ENCODE measurements around the gene CDH23.

CDH23 gene

GRCh38 chr10:71492872-71493271 lies 96.2 kb downstream of the CDH23 start:
- peaks cover 0 to 2% of the 10 kb centered on the region in 2 donors for H3K9me3 ChIP-seq (ENCODE audit: control insufficient read depth in 1 of 2, low read length in 2 of 2)
- H3K4me3 ChIP-seq (ENCODE audit: low read depth in 1 of 2, low read length in 2 of 2): no peak overlapping the region
- H3K27ac ChIP-seq (ENCODE audit: low read depth, low read length): no peak overlapping the region
- no peaks in the 10 kb centered on the region for H3K27me3 ChIP-seq (ENCODE audit: control insufficient read depth in 1 of 2, insufficient read depth in 2 of 2, low read length in 2 of 2)
- H3K9ac ChIP-seq (ENCODE audit: low read depth in 1 of 2, low read length in 2 of 2): no peak overlapping the region
- no peaks in the 10 kb centered on the region for H3K36me3 ChIP-seq (ENCODE audit: control insufficient read depth in 1 of 2, insufficient read depth in 2 of 2, low read length in 2 of 2)
- no peaks in the 10 kb centered on the region for H3K4me1 ChIP-seq (ENCODE audit: control insufficient read depth in 1 of 2, insufficient read depth in 2 of 2, low read length in 2 of 2)

- peaks cover 0 to 2% of the 10 kb centered on the region in 2 donors for H3K9me3 ChIP-seq (ENCODE audit: control insufficient read depth in 1 of 2, low read length in 2 of 2)
These were observed 97.0 kb downstream of the CDH23 start for GRCh38 chr10:71493741-71494140.

GRCh38 chr10:71494476-71494875 lies 97.8 kb downstream of the CDH23 start:
- Histone ChIP-seq H3K27me3 (ENCODE audit: control insufficient read depth in 1 of 2, insufficient read depth in 2 of 2, low read length in 2 of 2) (no peaks in the 10 kb centered on the region), H3K9me3 (ENCODE audit: control insufficient read depth in 1 of 2, low read length in 2 of 2) (no peaks in the 10 kb centered on the region), H3K27ac (ENCODE audit: low read depth, low read length) (no peak overlapping the region), H3K36me3 (ENCODE audit: control insufficient read depth in 1 of 2, insufficient read depth in 2 of 2, low read length in 2 of 2) (no peaks in the 10 kb centered on the region), H3K9ac (ENCODE audit: low read depth in 1 of 2, low read length in 2 of 2) (no peak overlapping the region), H3K4me1 (ENCODE audit: control insufficient read depth in 1 of 2, insufficient read depth in 2 of 2, low read length in 2 of 2) (no peaks in the 10 kb centered on the region), H3K4me3 (ENCODE audit: low read depth in 1 of 2, low read length in 2 of 2) (no peak overlapping the region)

More at GRCh38 chr10:71493741-71494140, 97.0 kb downstream of the CDH23 start:
- H3K9ac ChIP-seq (ENCODE audit: low read depth in 1 of 2, low read length in 2 of 2): no peak overlapping the region
- no peak overlapping the region for H3K4me3 ChIP-seq (ENCODE audit: low read depth in 1 of 2, low read length in 2 of 2)
- H3K4me1 ChIP-seq (ENCODE audit: control insufficient read depth in 1 of 2, insufficient read depth in 2 of 2, low read length in 2 of 2): no peaks in the 10 kb centered on the region
- H3K36me3 ChIP-seq (ENCODE audit: control insufficient read depth in 1 of 2, insufficient read depth in 2 of 2, low read length in 2 of 2): no peaks in the 10 kb centered on the region
- H3K27ac ChIP-seq (ENCODE audit: low read depth, low read length): no peak overlapping the region
- no peaks in the 10 kb centered on the region for H3K27me3 ChIP-seq (ENCODE audit: control insufficient read depth in 1 of 2, insufficient read depth in 2 of 2, low read length in 2 of 2)

- H3K4me3 ChIP-seq (ENCODE audit: low read depth in 1 of 2, low read length in 2 of 2): no peak overlapping the region
- no peaks in the 10 kb centered on the region for H3K9me3 ChIP-seq (ENCODE audit: control insufficient read depth in 1 of 2, low read length in 2 of 2)
- no peaks in the 10 kb centered on the region for H3K36me3 ChIP-seq (ENCODE audit: control insufficient read depth in 1 of 2, insufficient read depth in 2 of 2, low read length in 2 of 2)
- no peaks in the 10 kb centered on the region for H3K27me3 ChIP-seq (ENCODE audit: control insufficient read depth in 1 of 2, insufficient read depth in 2 of 2, low read length in 2 of 2)
- no peaks in the 10 kb centered on the region for H3K4me1 ChIP-seq (ENCODE audit: control insufficient read depth in 1 of 2, insufficient read depth in 2 of 2, low read length in 2 of 2)
- H3K27ac ChIP-seq (ENCODE audit: low read depth, low read length): no peak overlapping the region
- H3K9ac ChIP-seq (ENCODE audit: low read depth in 1 of 2, low read length in 2 of 2): no peak overlapping the region
These were observed 98.3 kb downstream of the CDH23 start for GRCh38 chr10:71494980-71495381.

GRCh38 chr10:71496927-71497762 lies 100.4 kb downstream of the CDH23 start:
- Histone ChIP-seq H3K27ac (ENCODE audit: low read depth, low read length) (no peak overlapping the region), H3K9ac (ENCODE audit: low read depth in 1 of 2, low read length in 2 of 2) (no peak overlapping the region), H3K9me3 (ENCODE audit: control insufficient read depth in 1 of 2, low read length in 2 of 2) (no peaks in the 10 kb centered on the region), H3K27me3 (ENCODE audit: control insufficient read depth in 1 of 2, insufficient read depth in 2 of 2, low read length in 2 of 2) (no peaks in the 10 kb centered on the region), H3K4me1 (ENCODE audit: control insufficient read depth in 1 of 2, insufficient read depth in 2 of 2, low read length in 2 of 2) (no peaks in the 10 kb centered on the region), H3K36me3 (ENCODE audit: control insufficient read depth in 1 of 2, insufficient read depth in 2 of 2, low read length in 2 of 2) (no peaks in the 10 kb centered on the region), H3K4me3 (ENCODE audit: low read depth in 1 of 2, low read length in 2 of 2) (no peak overlapping the region)

- Histone ChIP-seq H3K4me3 (ENCODE audit: low read depth in 1 of 2, low read length in 2 of 2) (no peak overlapping the region), H3K27me3 (ENCODE audit: control insufficient read depth in 1 of 2, insufficient read depth in 2 of 2, low read length in 2 of 2) (no peaks in the 10 kb centered on the region), H3K4me1 (ENCODE audit: control insufficient read depth in 1 of 2, insufficient read depth in 2 of 2, low read length in 2 of 2) (no peaks in the 10 kb centered on the region), H3K9me3 (ENCODE audit: control insufficient read depth in 1 of 2, low read length in 2 of 2) (no peaks in the 10 kb centered on the region), H3K36me3 (ENCODE audit: control insufficient read depth in 1 of 2, insufficient read depth in 2 of 2, low read length in 2 of 2) (no peaks in the 10 kb centered on the region), H3K27ac (ENCODE audit: low read depth, low read length) (no peak overlapping the region), H3K9ac (ENCODE audit: low read depth in 1 of 2, low read length in 2 of 2) (no peak overlapping the region)
These were observed 101.1 kb downstream of the CDH23 start for GRCh38 chr10:71497763-71498326.

GRCh38 chr10:71501402-71501801 lies 104.7 kb downstream of the CDH23 start:
- H3K27me3 ChIP-seq (ENCODE audit: control insufficient read depth in 1 of 2, insufficient read depth in 2 of 2, low read length in 2 of 2): no peaks in the 10 kb centered on the region
- no peaks in the 10 kb centered on the region for H3K9me3 ChIP-seq (ENCODE audit: control insufficient read depth in 1 of 2, low read length in 2 of 2)
- H3K36me3 ChIP-seq (ENCODE audit: control insufficient read depth in 1 of 2, insufficient read depth in 2 of 2, low read length in 2 of 2): no peaks in the 10 kb centered on the region
- no peak overlapping the region for H3K4me3 ChIP-seq (ENCODE audit: low read depth in 1 of 2, low read length in 2 of 2)
- H3K4me1 ChIP-seq (ENCODE audit: control insufficient read depth in 1 of 2, insufficient read depth in 2 of 2, low read length in 2 of 2): no peaks in the 10 kb centered on the region
- H3K9ac ChIP-seq (ENCODE audit: low read depth in 1 of 2, low read length in 2 of 2): no peak overlapping the region
- H3K27ac ChIP-seq (ENCODE audit: low read depth, low read length): no peak overlapping the region

GRCh38 chr10:71502190-71502589 lies 105.5 kb downstream of the CDH23 start:
- Histone ChIP-seq H3K9me3 (ENCODE audit: control insufficient read depth in 1 of 2, low read length in 2 of 2) (no peaks in the 10 kb centered on the region), H3K27ac (ENCODE audit: low read depth, low read length) (no peak overlapping the region), H3K4me1 (ENCODE audit: control insufficient read depth in 1 of 2, insufficient read depth in 2 of 2, low read length in 2 of 2) (no peaks in the 10 kb centered on the region), H3K9ac (ENCODE audit: low read depth in 1 of 2, low read length in 2 of 2) (no peak overlapping the region), H3K4me3 (ENCODE audit: low read depth in 1 of 2, low read length in 2 of 2) (no peak overlapping the region), H3K27me3 (ENCODE audit: control insufficient read depth in 1 of 2, insufficient read depth in 2 of 2, low read length in 2 of 2) (no peaks in the 10 kb centered on the region), H3K36me3 (ENCODE audit: control insufficient read depth in 1 of 2, insufficient read depth in 2 of 2, low read length in 2 of 2) (no peaks in the 10 kb centered on the region)

GRCh38 chr10:71502851-71503250 lies 106.1 kb downstream of the CDH23 start:
- Histone ChIP-seq H3K36me3 (ENCODE audit: control insufficient read depth in 1 of 2, insufficient read depth in 2 of 2, low read length in 2 of 2) (no peaks in the 10 kb centered on the region), H3K27ac (ENCODE audit: low read depth, low read length) (no peak overlapping the region), H3K4me3 (ENCODE audit: low read depth in 1 of 2, low read length in 2 of 2) (no peak overlapping the region), H3K9ac (ENCODE audit: low read depth in 1 of 2, low read length in 2 of 2) (no peak overlapping the region), H3K4me1 (ENCODE audit: control insufficient read depth in 1 of 2, insufficient read depth in 2 of 2, low read length in 2 of 2) (no peaks in the 10 kb centered on the region), H3K27me3 (ENCODE audit: control insufficient read depth in 1 of 2, insufficient read depth in 2 of 2, low read length in 2 of 2) (no peaks in the 10 kb centered on the region), H3K9me3 (ENCODE audit: control insufficient read depth in 1 of 2, low read length in 2 of 2) (no peaks in the 10 kb centered on the region)

- no peaks in the 10 kb centered on the region for H3K4me1 ChIP-seq (ENCODE audit: control insufficient read depth in 1 of 2, insufficient read depth in 2 of 2, low read length in 2 of 2)
- no peak overlapping the region for H3K9ac ChIP-seq (ENCODE audit: low read depth in 1 of 2, low read length in 2 of 2)
- H3K27ac ChIP-seq (ENCODE audit: low read depth, low read length): no peak overlapping the region
- peaks cover 0 to 4% of the 10 kb centered on the region in 2 donors for H3K27me3 ChIP-seq (ENCODE audit: control insufficient read depth in 1 of 2, insufficient read depth in 2 of 2, low read length in 2 of 2)
- H3K36me3 ChIP-seq (ENCODE audit: control insufficient read depth in 1 of 2, insufficient read depth in 2 of 2, low read length in 2 of 2): no peaks in the 10 kb centered on the region
- H3K9me3 ChIP-seq (ENCODE audit: control insufficient read depth in 1 of 2, low read length in 2 of 2): no peaks in the 10 kb centered on the region
- no peak overlapping the region for H3K4me3 ChIP-seq (ENCODE audit: low read depth in 1 of 2, low read length in 2 of 2)
These were observed 107.4 kb downstream of the CDH23 start for GRCh38 chr10:71504168-71504567.
